Measurements from ENCODE around the gene MMP14. TPM values are rescaled to one million over a fixed set of nuclear protein-coding genes. Genes with fewer than 3 reads are reported as not detected.

MMP14 gene
- total and polyA plus RNA-seq, 9 of the 15 experiments (the other 6 are each of a cell fraction or from before 2014, with no cell fraction given) = 0.36 to 5.8 (median 1.3) TPM; not detected in 2

GRCh38 chr14:22872033-22872832, 35.8 kb downstream of the MMP14 start (continued):
- TF ChIP-seq ZNF561 (CRISPR knock-in tag; conservative IDR thresholded peaks at IDR 0.05) = no peak
- peak in 1 of 2 experiments; percentile 61; a peak in 1 of 4 replicates for TF ChIP-seq SIN3A (IDR thresholded peaks at IDR 0.05; ENCODE audit: borderline replicate concordance in 2 of 2, control insufficient read depth in 1 of 2, low read depth in 2 of 2, low read length in 2 of 2)
- peak; percentile 33 for TF ChIP-seq POLR2B (IDR thresholded peaks at IDR 0.05; ENCODE audit: low read depth, partially characterized antibody)
- TF ChIP-seq KAT7 (CRISPR knock-in tag; IDR thresholded peaks at IDR 0.05; ENCODE audit: borderline replicate concordance) = 0 out of 2 replicates have a peak, but pooled peaks have one; percentile 69
- peak; percentile 51; the same call in 1 of the 2 replicates for TF ChIP-seq REST (IDR thresholded peaks at IDR 0.05; ENCODE audit: borderline replicate concordance)
- TF ChIP-seq REST (CRISPR knock-in tag; IDR thresholded peaks at IDR 0.05; ENCODE audit: low read depth) = no peak
- no peak for TF ChIP-seq MTF1 (CRISPR knock-in tag; IDR thresholded peaks at IDR 0.05; ENCODE audit: borderline replicate concordance)
- TF ChIP-seq THRA (IDR thresholded peaks at IDR 0.05) = no peak
- TF ChIP-seq BHLHE40 (IDR thresholded peaks at IDR 0.05; ENCODE audit: low read length) = peak; percentile 25; the same call in 1 of the 2 replicates
- no peak for TF ChIP-seq ZNF41 (CRISPR knock-in tag; conservative IDR thresholded peaks at IDR 0.05)
- TF ChIP-seq, protein P1, sequence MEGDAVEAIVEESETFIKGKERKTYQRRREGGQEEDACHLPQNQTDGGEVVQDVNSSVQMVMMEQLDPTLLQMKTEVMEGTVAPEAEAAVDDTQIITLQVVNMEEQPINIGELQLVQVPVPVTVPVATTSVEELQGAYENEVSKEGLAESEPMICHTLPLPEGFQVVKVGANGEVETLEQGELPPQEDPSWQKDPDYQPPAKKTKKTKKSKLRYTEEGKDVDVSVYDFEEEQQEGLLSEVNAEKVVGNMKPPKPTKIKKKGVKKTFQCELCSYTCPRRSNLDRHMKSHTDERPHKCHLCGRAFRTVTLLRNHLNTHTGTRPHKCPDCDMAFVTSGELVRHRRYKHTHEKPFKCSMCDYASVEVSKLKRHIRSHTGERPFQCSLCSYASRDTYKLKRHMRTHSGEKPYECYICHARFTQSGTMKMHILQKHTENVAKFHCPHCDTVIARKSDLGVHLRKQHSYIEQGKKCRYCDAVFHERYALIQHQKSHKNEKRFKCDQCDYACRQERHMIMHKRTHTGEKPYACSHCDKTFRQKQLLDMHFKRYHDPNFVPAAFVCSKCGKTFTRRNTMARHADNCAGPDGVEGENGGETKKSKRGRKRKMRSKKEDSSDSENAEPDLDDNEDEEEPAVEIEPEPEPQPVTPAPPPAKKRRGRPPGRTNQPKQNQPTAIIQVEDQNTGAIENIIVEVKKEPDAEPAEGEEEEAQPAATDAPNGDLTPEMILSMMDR (IDR thresholded peaks at IDR 0.05 in 2 of 3, conservative IDR thresholded peaks at IDR 0.05 in 1 of 3; ENCODE audit: insufficient read depth in 2 of 3, low read depth in 1 of 3, low read length in 3 of 3) = peak; percentile 86 to 98 (median 96)
- peak; percentile 61 for TF ChIP-seq CCNT2 (IDR thresholded peaks at IDR 0.05; ENCODE audit: borderline replicate concordance, extremely low read depth, insufficient read length, low read depth, low read length)
- TF ChIP-seq GABPB1 (CRISPR knock-in tag; IDR thresholded peaks at IDR 0.05) = no peak
- no peak for TF ChIP-seq COPS2 (conservative IDR thresholded peaks at IDR 0.05)
- TF ChIP-seq PHF20 (IDR thresholded peaks at IDR 0.05; ENCODE audit: partially characterized antibody) = no peak
- TF ChIP-seq HIVEP1 (CRISPR knock-in tag; IDR thresholded peaks at IDR 0.05) = no peak

Measured in K562 (cell line).